ENCODE data around the gene DLGAP1.
A peak's percentile ranks its signal among the peaks of the same experiment; 100 is the strongest.
"Not testable (repeated sequence)": the region's sequence is repeated elsewhere in the genome, so short reads cannot be mapped to it uniquely, and the experiment has no call there.

The DLGAP1 gene

GRCh38 chr18:3603421-3604234 is 851.5 kb downstream of the DLGAP1 start:
- Mint-ChIP-seq H3K27ac (no peak overlapping the region), H3K4me3 (no peak overlapping the region), H3K27me3 (no peaks in the 10 kb centered on the region), H3K4me1 (ENCODE audit: low read depth) (no peaks in the 10 kb centered on the region), H3K9me3 (no peaks in the 10 kb centered on the region), H3K36me3 (ENCODE audit: low read depth) (no peaks in the 10 kb centered on the region)
- intact Hi-C loops (cut with micrococcal nuclease): loop anchor here (2.0 kb wide), 1 partner anchor 61 kb away; no protein-coding TSS in a partner anchor

- H3K27me3 Mint-ChIP-seq; H3K9me3 Mint-ChIP-seq; intact Hi-C loops (cut with micrococcal nuclease); H3K4me3 Mint-ChIP-seq; H3K27ac Mint-ChIP-seq: not testable (repeated sequence)
- Mint-ChIP-seq H3K36me3 (ENCODE audit: low read depth) (peaks cover 21% of the 10 kb centered on the region), H3K4me1 (ENCODE audit: low read depth) (peaks cover 21% of the 10 kb centered on the region)
These were observed 853.9 kb downstream of the DLGAP1 start for GRCh38 chr18:3601106-3601755.

- Mint-ChIP-seq H3K9me3 (no peaks in the 10 kb centered on the region), H3K27me3 (no peaks in the 10 kb centered on the region), H3K4me1 (ENCODE audit: low read depth) (peaks cover 32% of the 10 kb centered on the region), H3K36me3 (ENCODE audit: low read depth) (peaks cover 21% of the 10 kb centered on the region), H3K27ac (peak overlapping the region; percentile 11), H3K4me3 (no peak overlapping the region)
- intact Hi-C loops (cut with micrococcal nuclease): loop anchor here (10.0 kb wide), 2 partner anchors 275 to 965 kb away; no protein-coding TSS in a partner anchor
These were observed 855.2 kb downstream of the DLGAP1 start for GRCh38 chr18:3599861-3600260.

- Mint-ChIP-seq H3K4me3 (no peak overlapping the region), H3K4me1 (ENCODE audit: low read depth) (peaks cover 34% of the 10 kb centered on the region), H3K36me3 (ENCODE audit: low read depth) (peaks cover 21% of the 10 kb centered on the region), H3K9me3 (no peaks in the 10 kb centered on the region), H3K27me3 (no peaks in the 10 kb centered on the region), H3K27ac (peak overlapping the region; percentile 11)
- intact Hi-C loops (cut with micrococcal nuclease): loop anchor here (10.0 kb wide), 2 partner anchors 276 to 964 kb away; no protein-coding TSS in a partner anchor
These were observed 855.9 kb downstream of the DLGAP1 start for GRCh38 chr18:3599195-3599594.

GRCh38 chr18:3598581-3598980 is 856.5 kb downstream of the DLGAP1 start:
- Mint-ChIP-seq H3K36me3 (ENCODE audit: low read depth) (peaks cover 21% of the 10 kb centered on the region), H3K4me3 (no peak overlapping the region), H3K9me3 (no peaks in the 10 kb centered on the region), H3K27ac (no peak overlapping the region), H3K27me3 (no peaks in the 10 kb centered on the region), H3K4me1 (ENCODE audit: low read depth) (peaks cover 35% of the 10 kb centered on the region)
- intact Hi-C loops (cut with micrococcal nuclease): loop anchor here (10.0 kb wide), 2 partner anchors 276 to 964 kb away; no protein-coding TSS in a partner anchor

GRCh38 chr18:3597409-3598357 is 857.4 kb downstream of the DLGAP1 start:
- Mint-ChIP-seq H3K4me3 (peak overlapping the region; percentile 9), H3K4me1 (ENCODE audit: low read depth) (peaks cover 44% of the 10 kb centered on the region), H3K27me3 (no peaks in the 10 kb centered on the region), H3K9me3 (no peaks in the 10 kb centered on the region), H3K27ac (peak overlapping the region; percentile 99), H3K36me3 (ENCODE audit: low read depth) (peaks cover 21% of the 10 kb centered on the region)
- intact Hi-C loops (cut with micrococcal nuclease): loop anchor here (10.0 kb wide), 2 partner anchors 277 to 963 kb away; no protein-coding TSS in a partner anchor

GRCh38 chr18:3596637-3597384 is 858.3 kb downstream of the DLGAP1 start:
- Mint-ChIP-seq H3K27ac (peak overlapping the region; percentile 99), H3K4me3 (peak overlapping the region; percentile 75), H3K9me3 (no peaks in the 10 kb centered on the region), H3K4me1 (ENCODE audit: low read depth) (peaks cover 44% of the 10 kb centered on the region), H3K27me3 (no peaks in the 10 kb centered on the region), H3K36me3 (ENCODE audit: low read depth) (peaks cover 21% of the 10 kb centered on the region)
- intact Hi-C loops (cut with micrococcal nuclease): loop anchor here (10.0 kb wide), 2 partner anchors 278 to 962 kb away; no protein-coding TSS in a partner anchor

GRCh38 chr18:3596324-3596636 is 858.8 kb downstream of the DLGAP1 start:
- H3K36me3 Mint-ChIP-seq (ENCODE audit: low read depth): peaks cover 21% of the 10 kb centered on the region
- H3K4me3 Mint-ChIP-seq: peak overlapping the region; percentile 75
- no peaks in the 10 kb centered on the region for H3K27me3 Mint-ChIP-seq
- intact Hi-C loops (cut with micrococcal nuclease): loop anchor here (10.0 kb wide), 2 partner anchors 279 to 961 kb away; no protein-coding TSS in a partner anchor
- H3K27ac Mint-ChIP-seq: peak overlapping the region; percentile 99
- H3K9me3 Mint-ChIP-seq: no peaks in the 10 kb centered on the region
- peaks cover 44% of the 10 kb centered on the region for H3K4me1 Mint-ChIP-seq (ENCODE audit: low read depth)

- peak overlapping the region; percentile 75 for H3K4me3 Mint-ChIP-seq
- H3K27ac Mint-ChIP-seq: peak overlapping the region; percentile 99
- H3K36me3 Mint-ChIP-seq (ENCODE audit: low read depth): peaks cover 21% of the 10 kb centered on the region
- no peaks in the 10 kb centered on the region for H3K27me3 Mint-ChIP-seq
- H3K9me3 Mint-ChIP-seq: no peaks in the 10 kb centered on the region
- H3K4me1 Mint-ChIP-seq (ENCODE audit: low read depth): peaks cover 44% of the 10 kb centered on the region
- intact Hi-C loops (cut with micrococcal nuclease): loop anchor here (10.0 kb wide), 2 partner anchors 279 to 961 kb away; no protein-coding TSS in a partner anchor
These were observed 859.5 kb downstream of the DLGAP1 start for GRCh38 chr18:3595369-3596273.

GRCh38 chr18:3594760-3595368 is 860.2 kb downstream of the DLGAP1 start:
- intact Hi-C loops (cut with micrococcal nuclease): loop anchor here (10.0 kb wide), 2 partner anchors 280 to 960 kb away; no protein-coding TSS in a partner anchor
- peaks cover 44% of the 10 kb centered on the region for H3K4me1 Mint-ChIP-seq (ENCODE audit: low read depth)

GRCh38 chr18:3593904-3594759 is 861.0 kb downstream of the DLGAP1 start:
- Mint-ChIP-seq H3K4me1 (ENCODE audit: low read depth) (peaks cover 44% of the 10 kb centered on the region), H3K27me3 (no peaks in the 10 kb centered on the region), H3K9me3 (no peaks in the 10 kb centered on the region), H3K4me3 (peak overlapping the region; percentile 75), H3K27ac (peak overlapping the region; percentile 99), H3K36me3 (ENCODE audit: low read depth) (peaks cover 21% of the 10 kb centered on the region)
- intact Hi-C loops (cut with micrococcal nuclease): loop anchor here (1.0 to 10.0 kb wide), 3 partner anchors 145 to 959 kb away; no protein-coding TSS in a partner anchor

More at GRCh38 chr18:3594760-3595368, 860.2 kb downstream of the DLGAP1 start:
- Mint-ChIP-seq H3K27me3 (no peaks in the 10 kb centered on the region), H3K9me3 (no peaks in the 10 kb centered on the region), H3K27ac (peak overlapping the region; percentile 99), H3K4me3 (peak overlapping the region; percentile 75), H3K36me3 (ENCODE audit: low read depth) (peaks cover 21% of the 10 kb centered on the region)

All from dendritic cell treated with granulocyte-macrophage colony-stimulating factor and Interleukin-4, amounts not matched to agents 40 ng/mL and 50 ng/mL, for 4 days (primary cell).